NCI-H2196 treated with DMSO at 0.1 percent for 48 hours (cell line): ENCODE data around the gene RAB3GAP2.
"Not testable (repeated sequence)": the region's sequence is repeated elsewhere in the genome, so short reads cannot be mapped to it uniquely, and the experiment has no call there.

Experiments used
- DNase-seq: peaks from one replicate; lab custom pipeline; 2025; ENCODE audit not compliant: unreplicated experiment; lab: John Stamatoyannopoulos, UW

The RAB3GAP2 gene

GRCh38 chr1:220272047-220272840, at the start of gene RAB3GAP2:
Gene RAB3GAP2, minus strand, starts transcription at chr1:220272453. Its CDS starts 116 bp downstream, at chr1:220272337.
- peak; percentile 98 for DNase-seq

DNA sequence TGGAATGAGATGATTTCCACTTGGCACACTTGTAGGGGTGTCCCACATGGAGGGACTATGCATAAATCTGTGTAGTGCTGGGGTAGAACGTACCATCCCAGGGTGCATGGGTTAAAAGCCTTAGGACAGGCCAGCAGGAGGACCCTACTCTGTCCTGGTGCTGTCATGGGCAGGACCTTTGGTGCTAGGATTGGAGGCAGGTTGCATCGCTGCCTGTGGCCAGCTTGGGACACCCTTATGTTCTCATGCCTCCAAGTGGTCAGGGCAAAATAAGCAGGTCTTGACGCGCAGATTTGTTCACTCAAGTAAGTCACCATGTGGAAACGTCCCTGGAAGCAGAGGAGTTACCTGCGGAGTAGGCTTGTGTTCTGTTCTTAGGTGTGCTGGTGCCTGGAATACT, 49.5 kb upstream of the RAB3GAP2 start:
- no peak for DNase-seq

- DNase-seq: no peak
These were observed 48.5 kb upstream of the RAB3GAP2 start for GRCh38 chr1:220320709-220321108.

DNA sequence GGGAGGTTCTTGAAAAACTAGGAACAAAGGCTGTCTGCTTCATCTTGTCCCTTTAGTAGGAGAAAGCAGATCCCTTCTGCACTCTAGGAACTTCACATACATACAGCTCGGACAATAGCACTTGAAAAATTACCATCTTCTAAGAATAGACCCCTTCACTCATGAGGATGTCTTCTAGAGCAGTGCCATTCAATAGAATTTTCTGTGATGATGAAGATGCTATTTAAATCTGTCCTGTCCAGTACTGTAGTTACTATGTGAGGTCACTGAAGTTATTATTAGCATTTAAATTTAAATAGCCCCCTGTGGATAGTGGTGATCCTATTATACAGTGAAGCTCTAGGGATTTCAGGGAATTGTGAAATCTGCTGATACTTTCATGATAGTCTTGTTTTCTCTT, 46.4 kb upstream of the RAB3GAP2 start:
- no peak for DNase-seq

- DNase-seq: no peak
These were observed 44.9 kb upstream of the RAB3GAP2 start for GRCh38 chr1:220317161-220317560.

GRCh38 chr1:220316305-220316704, 44.1 kb upstream of the RAB3GAP2 start:
- DNase-seq: no peak

DNA sequence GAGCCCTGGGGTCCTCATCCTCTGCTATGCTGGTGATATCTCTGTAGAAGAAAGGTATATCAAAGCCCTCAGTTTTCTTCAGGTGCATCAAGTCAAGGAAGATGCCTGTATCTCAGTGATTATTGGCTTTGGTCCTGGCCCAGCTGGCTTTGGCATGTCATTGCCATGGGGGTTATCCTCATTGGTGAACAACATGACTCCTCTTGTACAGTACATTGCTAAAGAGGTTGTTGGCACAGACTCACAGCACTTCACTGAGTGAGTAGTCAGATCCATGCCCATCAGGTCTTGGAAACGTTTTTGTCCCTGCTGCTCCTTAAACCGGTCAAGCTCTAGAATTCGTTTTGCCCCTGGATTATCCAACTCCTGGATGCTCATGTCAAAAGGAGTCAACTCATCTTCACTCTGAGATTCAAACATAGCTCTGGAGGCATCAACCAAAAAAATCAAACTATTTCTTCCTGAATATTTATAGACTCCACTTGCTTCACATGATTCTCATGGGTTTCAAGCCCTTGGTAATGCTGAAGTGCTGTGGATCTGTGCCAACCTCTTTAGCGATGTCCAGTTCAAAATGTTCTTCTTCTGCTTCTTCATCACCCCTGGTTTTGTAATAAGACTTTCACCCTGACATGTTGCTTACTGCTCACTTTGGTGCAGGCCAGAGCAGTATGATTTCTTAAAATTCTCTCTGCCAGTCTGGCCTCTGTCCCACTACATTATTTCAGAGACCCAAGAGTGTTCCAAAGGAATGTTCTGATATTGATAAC, 43.0 kb upstream of the RAB3GAP2 start:
- no peak for DNase-seq

- no peak for DNase-seq
These were observed 41.3 kb upstream of the RAB3GAP2 start for GRCh38 chr1:220313576-220313975.

GRCh38 chr1:220310147-220310546, 37.9 kb upstream of the RAB3GAP2 start:
- not testable (repeated sequence) for DNase-seq

GRCh38 chr1:220307607-220308006, 35.4 kb upstream of the RAB3GAP2 start:
- no peak for DNase-seq

- DNase-seq: no peak
These were observed 34.1 kb upstream of the RAB3GAP2 start for GRCh38 chr1:220306339-220306738.

GRCh38 chr1:220303871-220304270, 31.6 kb upstream of the RAB3GAP2 start:
- DNase-seq: no peak

GRCh38 chr1:220301630-220302029, 29.4 kb upstream of the RAB3GAP2 start:
- no peak for DNase-seq

- peak; percentile 35 for DNase-seq
These were observed 28.3 kb upstream of the RAB3GAP2 start for GRCh38 chr1:220300442-220301121.

- no peak for DNase-seq
These were observed 27.1 kb upstream of the RAB3GAP2 start for GRCh38 chr1:220299337-220299736.

GRCh38 chr1:220298470-220299205, 26.4 kb upstream of the RAB3GAP2 start:
- no peak for DNase-seq

- DNase-seq: no peak
These were observed 24.7 kb upstream of the RAB3GAP2 start for GRCh38 chr1:220296981-220297380.

DNA sequence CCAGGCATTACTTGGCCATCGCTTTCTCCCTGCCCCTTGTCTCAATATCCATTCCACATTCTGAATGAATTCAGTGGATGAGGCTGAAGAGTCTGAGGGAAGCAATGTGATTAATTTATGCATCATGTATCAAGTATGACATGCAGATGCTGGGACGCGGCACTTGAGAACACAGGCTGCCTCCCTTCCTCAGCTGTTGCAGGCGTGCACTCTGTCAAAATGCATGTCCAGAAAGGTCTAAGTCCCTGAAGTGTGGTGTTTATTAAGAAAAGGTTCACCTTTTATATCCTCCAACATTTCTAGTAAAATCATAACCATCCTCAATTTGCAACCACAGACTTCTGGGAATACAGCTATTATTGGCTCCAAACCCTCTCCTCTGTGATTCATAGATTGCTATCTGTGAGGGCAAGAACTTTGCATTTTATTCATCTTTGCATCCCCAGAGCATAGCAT, 22.6 kb upstream of the RAB3GAP2 start:
- no peak for DNase-seq

GRCh38 chr1:220291580-220291979, 19.3 kb upstream of the RAB3GAP2 start:
- no peak for DNase-seq

DNA sequence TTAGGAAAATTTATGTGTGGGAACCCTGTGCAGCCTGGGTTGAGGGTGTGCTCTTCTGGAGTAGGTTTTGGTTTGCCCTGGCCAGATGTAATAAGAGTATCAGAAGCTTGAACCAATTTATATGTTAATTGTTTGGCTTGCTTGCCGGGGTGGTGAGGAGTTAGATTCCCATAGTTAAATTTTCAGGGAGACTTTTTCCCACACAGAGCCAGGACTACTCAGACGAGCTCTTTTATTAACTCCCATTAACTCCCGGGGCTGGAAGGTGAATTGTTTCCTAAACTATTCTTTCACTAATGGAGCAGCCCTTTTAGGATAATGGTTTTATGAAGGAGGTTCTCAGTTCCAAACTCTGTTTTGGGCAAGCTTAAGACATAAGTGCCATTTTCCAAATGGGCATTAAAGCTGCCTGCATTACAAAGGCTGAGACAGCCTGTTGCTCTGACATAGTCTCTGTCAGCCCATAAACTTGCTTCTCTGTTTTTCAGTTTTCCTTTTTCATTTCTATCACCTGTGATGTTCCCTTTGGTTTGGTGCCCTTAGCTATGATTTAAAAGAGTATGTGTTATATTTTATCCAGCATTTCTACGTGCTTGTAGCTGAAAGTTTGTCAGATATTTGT, 18.0 kb upstream of the RAB3GAP2 start:
- DNase-seq: no peak
